Uterus (tissue), 4 donors: ENCODE data around the gene PGLYRP2. TPM values are rescaled to one million over a fixed set of nuclear protein-coding genes. Genes with fewer than 3 reads are reported as not detected.

ENCODE experiments used
- DNase-seq, 2 donors: peaks; one replicate each; pipeline ENCODE4 v3.0.0-alpha.2; 2019 to 2020
- H3K27ac ChIP-seq, 2 donors: fragments of 200-600 bp; sonication (generic); 1 replicate in 1 of 2; 2 replicates in 1 of 2; pipeline ENCODE4 v1.5.1; 2016 to 2018
- H3K27me3 ChIP-seq, 2 donors: fragments of 200-600 bp; sonication (generic); one replicate each; pipeline ENCODE4 v1.5.1; 2018 to 2019; ENCODE audit warnings: control low read depth in 1 of 2
- H3K36me3 ChIP-seq, 2 donors: fragments of 200-600 bp; sonication (generic); one replicate each; pipeline ENCODE4 v1.5.1; 2019; ENCODE audit warnings: control low read depth in 1 of 2
- H3K4me1 ChIP-seq, 2 donors: fragments of 200-600 bp; sonication (generic); one replicate each; pipeline ENCODE4 v1.5.1; 2018 to 2019; ENCODE audit warnings: control low read depth in 1 of 2
- H3K4me3 ChIP-seq, 2 donors: fragments of 200-600 bp; sonication (generic); 1 replicate in 1 of 2; 2 replicates in 1 of 2; pipeline ENCODE4 v1.5.1; 2018 to 2019; ENCODE audit warnings: mild to moderate bottlenecking in 1 of 2
- H3K9me3 ChIP-seq, 2 donors: fragments of 200-600 bp; sonication (generic); one replicate each; pipeline ENCODE4 v1.5.1; 2019; ENCODE audit warnings: control low read depth in 1 of 2
- POLR2A ChIP-seq, 2 donors: fragments of 450-650 bp; IDR thresholded peaks; one replicate each; pipeline ENCODE4 v1.6.1; 2016; ENCODE audit warnings: antibody characterized with exemption in 2 of 2, mild to moderate bottlenecking in 1 of 2, moderate library complexity in 1 of 2
- intact Hi-C: fragments of 100-400 bp; cut with DNase I; formaldehyde crosslinking; loops from one replicate; pipeline ENCODE4 v1.15.1; 2023; ENCODE audit warnings: low total_unique reads
- total RNA-seq, 4 donors: library from RNA; depleted of rRNA in 3 of 4; stranded (reverse); fragments of >200 nt in 3 of 4; gene quantifications; one replicate each; pipeline versions ENCODE4 v1.1.0 to v1.2.4, GENCODE V29; 2014 to 2023
- TF ChIP-seq, protein P1 (sequence below), 4 experiments: fragments of 200-600 bp in 2 of 4; fragments of 450-650 bp in 2 of 4; sonication (generic) in 2 of 4; IDR thresholded peaks; one replicate each; pipeline ENCODE4 v1.5.1; 2016 to 2019; ENCODE audit warnings: antibody characterized with exemption in 4 of 4, mild to moderate bottlenecking in 2 of 4, moderate library complexity in 1 of 4
- donor health status: DM: yes; HTN: yes; CAD: no.

PGLYRP2 gene
- total RNA-seq, 4 donors from 2014 or later: not detected

DNA sequence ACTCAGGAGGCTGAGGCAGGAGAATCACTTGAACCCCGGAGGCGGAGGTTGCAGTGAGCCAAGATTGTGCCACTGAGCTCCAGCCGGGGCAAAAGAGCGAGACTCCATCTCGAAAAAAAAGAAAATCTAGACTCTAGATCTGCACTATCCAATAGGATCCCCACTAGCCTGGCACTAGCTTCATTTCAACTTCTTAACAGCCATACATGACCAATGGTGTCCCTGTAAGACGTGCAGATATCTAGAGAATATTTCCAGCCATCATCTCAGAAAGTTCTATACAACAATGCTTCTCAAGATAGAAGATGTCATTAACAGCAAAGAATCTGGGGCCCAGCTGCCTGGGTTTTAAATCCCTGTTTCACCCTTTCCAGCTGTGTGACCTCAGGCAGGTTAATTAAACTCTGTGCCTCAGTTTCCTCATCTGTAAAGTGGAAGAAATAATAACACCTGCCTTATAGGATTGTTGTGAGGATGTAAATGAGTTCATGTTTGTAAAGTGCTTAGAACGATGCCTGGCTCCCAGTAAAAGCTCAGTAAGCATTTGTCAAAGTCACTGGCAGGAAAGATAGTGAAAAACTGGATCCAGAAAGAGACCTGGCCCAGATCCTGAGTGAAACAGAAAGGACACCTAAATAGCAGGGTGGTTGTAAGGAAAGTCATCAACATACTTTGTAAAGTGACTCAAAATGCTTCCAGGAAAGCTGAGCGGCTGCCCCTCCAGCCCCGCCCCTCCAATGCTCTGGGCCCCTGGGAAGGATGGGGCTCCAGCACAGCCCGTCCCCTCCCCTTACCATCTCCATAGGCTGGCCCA lies 43.1 kb downstream of the PGLYRP2 start:
- no peaks in the 10 kb centered on the region for H3K9me3 ChIP-seq
- peak in 1 of 2 donors; percentile 19 for DNase-seq
- H3K27me3 ChIP-seq: no peaks in the 10 kb centered on the region
- H3K27ac ChIP-seq: peak overlapping the region; percentile 69 to 78
- intact Hi-C loops: no loop called here
- H3K36me3 ChIP-seq: no peaks in the 10 kb centered on the region
- H3K4me3 ChIP-seq: no peak overlapping the region
- peaks cover 2 to 22% of the 10 kb centered on the region in 2 donors for H3K4me1 ChIP-seq
- no peak for TF ChIP-seq POLR2A (IDR thresholded peaks at IDR 0.05)
- TF ChIP-seq, protein P1, sequence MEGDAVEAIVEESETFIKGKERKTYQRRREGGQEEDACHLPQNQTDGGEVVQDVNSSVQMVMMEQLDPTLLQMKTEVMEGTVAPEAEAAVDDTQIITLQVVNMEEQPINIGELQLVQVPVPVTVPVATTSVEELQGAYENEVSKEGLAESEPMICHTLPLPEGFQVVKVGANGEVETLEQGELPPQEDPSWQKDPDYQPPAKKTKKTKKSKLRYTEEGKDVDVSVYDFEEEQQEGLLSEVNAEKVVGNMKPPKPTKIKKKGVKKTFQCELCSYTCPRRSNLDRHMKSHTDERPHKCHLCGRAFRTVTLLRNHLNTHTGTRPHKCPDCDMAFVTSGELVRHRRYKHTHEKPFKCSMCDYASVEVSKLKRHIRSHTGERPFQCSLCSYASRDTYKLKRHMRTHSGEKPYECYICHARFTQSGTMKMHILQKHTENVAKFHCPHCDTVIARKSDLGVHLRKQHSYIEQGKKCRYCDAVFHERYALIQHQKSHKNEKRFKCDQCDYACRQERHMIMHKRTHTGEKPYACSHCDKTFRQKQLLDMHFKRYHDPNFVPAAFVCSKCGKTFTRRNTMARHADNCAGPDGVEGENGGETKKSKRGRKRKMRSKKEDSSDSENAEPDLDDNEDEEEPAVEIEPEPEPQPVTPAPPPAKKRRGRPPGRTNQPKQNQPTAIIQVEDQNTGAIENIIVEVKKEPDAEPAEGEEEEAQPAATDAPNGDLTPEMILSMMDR (IDR thresholded peaks at IDR 0.05): no peak

DNA sequence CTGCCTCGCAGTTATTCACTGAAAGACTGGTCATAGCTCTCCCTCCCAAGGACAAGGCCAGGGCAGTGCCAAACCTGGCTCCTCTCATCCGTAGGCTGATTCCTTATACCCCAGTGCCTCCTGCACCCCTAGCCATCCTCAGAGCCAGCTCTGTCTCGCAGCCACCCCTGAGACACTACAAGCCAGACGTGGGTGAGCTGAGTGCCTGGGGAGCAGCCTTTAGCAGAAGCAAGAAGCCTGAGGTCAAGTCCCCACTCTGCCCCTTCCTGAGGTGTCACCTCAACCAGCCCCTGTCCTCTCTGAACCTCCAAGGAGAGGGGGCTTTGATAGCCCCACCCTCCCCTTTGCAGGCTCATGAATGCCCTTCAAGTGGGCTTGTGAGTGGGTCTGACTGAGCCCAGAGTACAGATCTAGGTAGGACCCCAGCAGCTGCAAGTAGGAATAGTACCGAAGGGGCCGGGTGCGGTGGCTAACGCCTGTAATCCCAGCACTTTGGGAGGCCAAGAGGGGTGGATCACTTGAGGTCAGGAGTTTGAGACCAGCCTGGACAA lies 45.7 kb downstream of the PGLYRP2 start:
- TF ChIP-seq, protein P1 (IDR thresholded peaks at IDR 0.05): no peak
- no peak for TF ChIP-seq POLR2A (IDR thresholded peaks at IDR 0.05)
- H3K36me3 ChIP-seq: no peaks in the 10 kb centered on the region
- H3K4me3 ChIP-seq: peak overlapping the region; percentile 56 to 70
- H3K4me1 ChIP-seq: peaks cover 9 to 31% of the 10 kb centered on the region in 2 donors
- intact Hi-C loops: no loop called here
- H3K27me3 ChIP-seq: no peaks in the 10 kb centered on the region
- no peak for DNase-seq
- H3K27ac ChIP-seq: peak overlapping the region; percentile 87 to 88
- no peaks in the 10 kb centered on the region for H3K9me3 ChIP-seq

DNA sequence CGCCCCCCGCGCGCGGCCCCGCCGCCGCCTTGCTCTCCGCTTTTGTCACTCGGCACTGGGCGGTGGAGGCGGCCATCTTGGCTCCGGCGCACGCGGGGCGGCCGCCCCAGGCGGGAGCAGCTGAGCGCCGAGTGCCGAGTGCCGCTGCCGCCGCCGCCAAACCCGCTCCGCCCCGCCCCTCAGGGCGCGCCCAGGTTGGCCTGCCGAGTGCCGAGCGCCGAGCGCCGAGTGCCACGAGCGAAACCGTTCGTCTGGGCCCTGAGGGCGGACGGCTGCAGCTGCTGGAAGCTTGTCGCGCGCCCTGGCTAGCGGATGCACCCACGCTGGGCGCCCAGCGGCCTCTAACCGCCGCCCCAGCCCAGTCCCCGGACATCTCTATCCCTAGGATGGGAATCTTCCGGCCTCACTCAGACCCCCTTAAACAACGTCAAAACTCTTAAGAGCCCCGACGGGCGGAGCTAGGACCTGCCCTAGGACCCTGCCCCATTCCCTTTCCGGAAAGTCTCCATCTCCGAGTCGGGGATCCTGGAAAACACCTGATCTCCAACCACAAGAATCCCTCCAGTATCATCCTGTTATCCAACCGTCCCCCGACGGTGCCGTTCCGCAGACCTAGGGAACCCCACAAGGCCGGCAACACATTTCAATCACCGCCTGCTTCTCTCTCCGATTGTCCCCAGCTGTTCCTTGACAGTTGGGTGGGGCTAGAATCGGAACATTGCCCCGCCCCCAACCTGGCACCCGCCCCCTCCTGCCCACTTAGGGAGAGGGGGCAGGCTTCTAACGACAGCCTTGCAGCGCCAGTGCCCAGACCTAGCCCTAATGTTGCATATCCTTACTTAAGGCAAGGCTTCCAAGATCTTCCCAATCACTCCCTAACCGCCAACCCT lies 46.4 kb downstream of the PGLYRP2 start:
- H3K9me3 ChIP-seq: no peaks in the 10 kb centered on the region
- H3K4me3 ChIP-seq: peak overlapping the region; percentile 56 to 70
- H3K27ac ChIP-seq: peak overlapping the region; percentile 87 to 88
- H3K4me1 ChIP-seq: peaks cover 9 to 23% of the 10 kb centered on the region in 2 donors
- DNase-seq: peak; percentile 82 to 94
- TF ChIP-seq, protein P1 (IDR thresholded peaks at IDR 0.05): peak in 1 of 4 experiments; percentile 15
- peak in 1 of 2 donors; percentile 68 for TF ChIP-seq POLR2A (IDR thresholded peaks at IDR 0.05)
- no peaks in the 10 kb centered on the region for H3K36me3 ChIP-seq
- H3K27me3 ChIP-seq: no peaks in the 10 kb centered on the region
- intact Hi-C loops: no loop called here

DNA sequence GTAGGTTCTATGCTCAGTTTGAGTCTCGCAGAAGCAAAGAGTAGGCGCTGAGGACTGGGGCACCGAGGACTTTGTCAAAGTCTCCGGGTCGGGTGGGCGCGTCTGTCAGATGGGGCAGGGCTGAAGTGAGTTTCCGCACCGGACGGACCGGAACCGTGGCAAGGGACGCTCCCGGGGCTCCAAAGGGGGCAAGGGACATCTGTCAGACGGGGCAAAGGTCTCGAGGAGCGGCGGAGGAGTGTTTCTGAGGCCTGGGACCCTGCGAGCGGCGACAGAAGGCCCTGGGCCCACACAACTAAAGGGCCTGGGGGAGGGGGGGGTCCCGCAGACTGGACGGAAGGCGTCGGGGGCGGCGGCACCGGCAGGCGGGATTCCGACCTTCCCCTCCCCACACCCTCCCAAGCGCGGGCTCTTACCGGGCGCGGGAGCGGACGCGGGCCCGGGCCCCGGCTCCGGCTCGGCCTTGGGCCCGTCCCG lies 47.2 kb downstream of the PGLYRP2 start:
- H3K4me1 ChIP-seq: peaks cover 9 to 20% of the 10 kb centered on the region in 2 donors
- no peak for TF ChIP-seq POLR2A (IDR thresholded peaks at IDR 0.05)
- TF ChIP-seq, protein P1 (IDR thresholded peaks at IDR 0.05): no peak
- peak overlapping the region; percentile 86 to 88 for H3K4me3 ChIP-seq
- DNase-seq: no peak
- no peaks in the 10 kb centered on the region for H3K27me3 ChIP-seq
- H3K36me3 ChIP-seq: no peaks in the 10 kb centered on the region
- peak overlapping the region; percentile 73 to 88 for H3K27ac ChIP-seq
- intact Hi-C loops: no loop called here
- H3K9me3 ChIP-seq: no peaks in the 10 kb centered on the region
